ENCODE data around the gene ALK. TPM values are rescaled to one million over a fixed set of nuclear protein-coding genes. Genes with fewer than 3 reads are reported as not detected.

ALK gene
- polyA plus RNA-seq, 3 donors, result not detected

DNA sequence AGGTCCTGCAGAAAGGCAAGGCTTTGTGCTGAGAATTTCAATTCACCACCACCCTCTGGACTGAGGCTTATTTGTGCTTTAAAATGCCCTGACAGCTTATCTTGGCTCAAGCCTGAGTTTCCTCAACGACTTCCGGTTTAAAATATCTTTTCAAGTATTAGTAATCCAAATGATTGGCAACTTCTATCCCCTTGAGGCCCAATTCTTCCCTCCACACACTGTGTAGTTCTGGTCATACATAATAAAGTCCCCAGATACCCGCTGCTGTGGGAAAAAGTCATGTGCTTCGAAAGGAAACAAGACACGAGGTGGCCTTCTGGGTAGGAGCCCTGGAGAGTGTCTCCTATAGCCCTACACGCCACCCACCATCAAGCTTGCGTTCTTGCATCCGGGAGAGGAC lies 393.4 kb downstream of the ALK start:
- WGBS (ENCODE audit: insufficient coverage), result 100% methylated on average over 3 of the region's 8 CpGs

DNA sequence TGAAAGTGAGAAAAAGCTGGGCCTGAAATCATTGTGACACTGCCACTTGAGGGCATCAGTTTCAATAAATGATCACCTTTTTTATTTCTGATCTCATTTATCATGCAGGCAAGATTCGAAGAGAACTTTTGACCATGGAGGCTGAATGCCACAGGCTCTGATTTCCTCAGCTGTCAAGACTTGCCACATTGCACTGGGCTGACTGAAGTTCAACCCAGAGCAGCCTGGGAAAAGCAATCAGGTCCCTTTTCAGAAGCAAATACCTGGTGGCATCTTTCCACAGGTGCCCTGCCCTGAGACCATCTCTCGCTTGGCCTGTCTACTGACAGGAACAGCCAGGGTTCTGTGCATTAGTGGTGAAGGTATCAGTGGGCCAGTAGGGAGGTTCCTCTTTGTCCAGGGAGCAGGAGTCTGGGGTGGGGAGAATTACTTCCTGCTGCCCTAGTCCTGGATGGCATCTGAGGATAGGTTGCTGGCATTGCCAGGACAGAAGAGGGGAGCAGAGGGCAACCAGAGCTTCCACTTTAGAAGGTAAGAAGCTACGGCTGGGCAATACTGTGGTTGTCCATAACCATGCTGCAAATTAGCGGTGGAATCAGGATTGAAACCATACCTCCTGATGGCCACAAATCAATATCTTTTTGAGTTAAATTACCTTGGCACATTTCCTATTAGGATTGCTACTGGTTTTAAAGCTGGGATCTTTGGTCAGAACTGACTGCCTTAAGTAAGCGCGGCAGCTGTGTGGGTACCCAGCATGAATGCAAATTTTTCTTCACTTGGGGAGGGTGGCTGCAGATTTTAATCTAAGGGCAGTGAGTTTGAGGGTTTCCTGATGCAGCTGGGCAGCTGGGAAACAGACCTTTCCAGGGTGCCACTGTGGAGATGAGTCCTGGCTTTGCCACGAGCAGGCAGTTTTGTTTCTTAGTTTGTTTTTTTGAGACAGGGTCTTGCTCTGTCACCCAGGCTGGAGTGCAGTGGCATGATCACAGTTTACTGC lies 394.5 kb downstream of the ALK start:
- peaks cover 2 to 6% (median 3%) of the 10 kb centered on the region in 3 donors for H3K27me3 Mint-ChIP-seq (ENCODE audit: low read depth in 3 of 3)
- H4K20me1 ChIP-seq (ENCODE audit: insufficient read depth, low read length), result no peaks in the 10 kb centered on the region
- H2AFZ ChIP-seq (ENCODE audit: insufficient read depth, low read depth, low read length, poor library complexity, severe bottlenecking), result no peak overlapping the region
- intact Hi-C loops (cut with micrococcal nuclease), result no loop called here
- no peak for DNase-seq
- no peak overlapping the region for H3K4me3 ChIP-seq (replicated peaks in 1 of 3; ENCODE audit: low read depth in 2 of 3, low read length in 3 of 3)
- no peaks in the 10 kb centered on the region for H3K27me3 ChIP-seq (ENCODE audit: control insufficient read depth in 2 of 2, insufficient read depth in 2 of 2, low read length in 2 of 2)
- no peak overlapping the region for H3K27ac ChIP-seq (ENCODE audit: low read depth in 1 of 2, low read length in 2 of 2)
- no peaks in the 10 kb centered on the region for H3K36me3 ChIP-seq (replicated peaks in 1 of 2; ENCODE audit: control insufficient read depth in 1 of 2, insufficient read depth in 2 of 2, low read length in 2 of 2)
- H3K9me3 Mint-ChIP-seq, result peaks cover 0 to 3% (median 0%) of the 10 kb centered on the region in 7 donors
- no peaks in the 10 kb centered on the region for H3K36me3 Mint-ChIP-seq
- peak overlapping the region in 1 of 7 donors; percentile 15 for H3K27ac Mint-ChIP-seq
- H3K4me3 Mint-ChIP-seq, result no peak overlapping the region
- WGBS (ENCODE audit: insufficient coverage), result 88% methylated on average over 5 of the region's 7 CpGs
- H3K4me2 ChIP-seq (replicated peaks; ENCODE audit: extremely low read depth, low read length, poor library complexity, severe bottlenecking), result no peak overlapping the region
- TF ChIP-seq, protein P1, sequence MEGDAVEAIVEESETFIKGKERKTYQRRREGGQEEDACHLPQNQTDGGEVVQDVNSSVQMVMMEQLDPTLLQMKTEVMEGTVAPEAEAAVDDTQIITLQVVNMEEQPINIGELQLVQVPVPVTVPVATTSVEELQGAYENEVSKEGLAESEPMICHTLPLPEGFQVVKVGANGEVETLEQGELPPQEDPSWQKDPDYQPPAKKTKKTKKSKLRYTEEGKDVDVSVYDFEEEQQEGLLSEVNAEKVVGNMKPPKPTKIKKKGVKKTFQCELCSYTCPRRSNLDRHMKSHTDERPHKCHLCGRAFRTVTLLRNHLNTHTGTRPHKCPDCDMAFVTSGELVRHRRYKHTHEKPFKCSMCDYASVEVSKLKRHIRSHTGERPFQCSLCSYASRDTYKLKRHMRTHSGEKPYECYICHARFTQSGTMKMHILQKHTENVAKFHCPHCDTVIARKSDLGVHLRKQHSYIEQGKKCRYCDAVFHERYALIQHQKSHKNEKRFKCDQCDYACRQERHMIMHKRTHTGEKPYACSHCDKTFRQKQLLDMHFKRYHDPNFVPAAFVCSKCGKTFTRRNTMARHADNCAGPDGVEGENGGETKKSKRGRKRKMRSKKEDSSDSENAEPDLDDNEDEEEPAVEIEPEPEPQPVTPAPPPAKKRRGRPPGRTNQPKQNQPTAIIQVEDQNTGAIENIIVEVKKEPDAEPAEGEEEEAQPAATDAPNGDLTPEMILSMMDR (IDR thresholded peaks at IDR 0.05), result no peak
- H3K4me1 ChIP-seq (ENCODE audit: control insufficient read depth in 1 of 2, insufficient read depth in 2 of 2, low read length in 2 of 2), result no peaks in the 10 kb centered on the region
- H3K4me1 Mint-ChIP-seq, result peaks cover 21% of the 10 kb centered on the region
- no peaks in the 10 kb centered on the region for H3K79me2 ChIP-seq (ENCODE audit: insufficient read depth, low read length)
- H3K9me3 ChIP-seq (replicated peaks in 1 of 2; ENCODE audit: control insufficient read depth in 1 of 2, insufficient read depth in 1 of 2, low read length in 2 of 2), result no peaks in the 10 kb centered on the region
- H3K9ac ChIP-seq (ENCODE audit: insufficient read depth, low read length, poor library complexity, severe bottlenecking), result no peak overlapping the region

More for the DNA sequence above, 393.4 kb downstream of the ALK start:
- H3K36me3 Mint-ChIP-seq, result no peaks in the 10 kb centered on the region
- no peak overlapping the region for H2AFZ ChIP-seq (ENCODE audit: insufficient read depth, low read depth, low read length, poor library complexity, severe bottlenecking)
- no peaks in the 10 kb centered on the region for H3K79me2 ChIP-seq (ENCODE audit: insufficient read depth, low read length)
- H3K27me3 Mint-ChIP-seq (ENCODE audit: low read depth in 3 of 3), result peaks cover 2 to 5% (median 2%) of the 10 kb centered on the region in 3 donors
- no peaks in the 10 kb centered on the region for H3K36me3 ChIP-seq (replicated peaks in 1 of 2; ENCODE audit: control insufficient read depth in 1 of 2, insufficient read depth in 2 of 2, low read length in 2 of 2)
- no peak overlapping the region for H3K4me2 ChIP-seq (replicated peaks; ENCODE audit: extremely low read depth, low read length, poor library complexity, severe bottlenecking)
- intact Hi-C loops (cut with micrococcal nuclease), result no loop called here
- peaks cover 0 to 4% (median 0%) of the 10 kb centered on the region in 7 donors for H3K9me3 Mint-ChIP-seq
- H3K4me1 Mint-ChIP-seq, result peaks cover 12% of the 10 kb centered on the region
- H4K20me1 ChIP-seq (ENCODE audit: insufficient read depth, low read length), result no peaks in the 10 kb centered on the region
- no peak overlapping the region for H3K27ac ChIP-seq (ENCODE audit: low read depth in 1 of 2, low read length in 2 of 2)
- TF ChIP-seq, protein P1 (IDR thresholded peaks at IDR 0.05), result no peak
- H3K9ac ChIP-seq (ENCODE audit: insufficient read depth, low read length, poor library complexity, severe bottlenecking), result no peak overlapping the region
- H3K4me1 ChIP-seq (ENCODE audit: control insufficient read depth in 1 of 2, insufficient read depth in 2 of 2, low read length in 2 of 2), result no peaks in the 10 kb centered on the region
- H3K27ac Mint-ChIP-seq, result peak overlapping the region in 1 of 7 donors; percentile 26
- no peak overlapping the region for H3K4me3 ChIP-seq (replicated peaks in 1 of 3; ENCODE audit: low read depth in 2 of 3, low read length in 3 of 3)
- no peak for DNase-seq
- H3K27me3 ChIP-seq (ENCODE audit: control insufficient read depth in 2 of 2, insufficient read depth in 2 of 2, low read length in 2 of 2), result no peaks in the 10 kb centered on the region
- H3K4me3 Mint-ChIP-seq, result no peak overlapping the region
- H3K9me3 ChIP-seq (replicated peaks in 1 of 2; ENCODE audit: control insufficient read depth in 1 of 2, insufficient read depth in 1 of 2, low read length in 2 of 2), result no peaks in the 10 kb centered on the region

Data from CD14-positive monocyte (primary cell).